Measurements from ENCODE around the gene ZNF622. TPM values are rescaled to one million over a fixed set of nuclear protein-coding genes. Genes with fewer than 3 reads are reported as not detected.

Gene ZNF622
- total and polyA plus RNA-seq, 2 of the 13 experiments (the other 11 are each of a cell fraction or from before 2014, with no cell fraction given): 12.1 to 44.7 TPM

DNA sequence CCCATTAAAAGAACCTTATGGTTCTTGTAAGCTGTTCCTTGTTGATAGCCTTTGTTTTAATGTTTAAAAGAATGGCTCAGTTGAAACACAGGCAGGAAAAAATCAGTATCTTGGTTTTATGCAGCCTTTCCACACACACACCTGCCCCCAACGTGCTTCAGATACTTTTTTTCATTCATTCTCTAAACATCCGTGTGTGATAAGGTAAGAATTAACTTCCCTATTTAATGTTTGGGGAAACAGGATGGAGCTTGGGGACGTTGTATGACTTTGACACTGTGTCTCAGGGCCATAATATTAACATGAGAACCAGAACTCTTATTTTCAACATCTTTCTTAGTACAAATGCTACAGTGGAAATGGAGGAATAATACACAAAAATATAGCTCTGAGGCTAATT, 5.8 kb upstream of the ZNF622 start:
- Histone ChIP-seq H3K27me3 (ENCODE audit: control insufficient read depth in 1 of 2, insufficient read depth in 2 of 2, low read length in 2 of 2) (no peaks in the 10 kb centered on the region), H3K9me3 (ENCODE audit: low read length) (no peaks in the 10 kb centered on the region), H3K4me2 (ENCODE audit: low read depth, low read length) (no peak overlapping the region), H4K20me1 (ENCODE audit: insufficient read depth, low read length) (no peaks in the 10 kb centered on the region), H2AFZ (ENCODE audit: low read length) (no peak overlapping the region), H3K9ac (ENCODE audit: insufficient read depth, low read depth, low read length) (no peak overlapping the region), H3K4me1 (ENCODE audit: insufficient read depth, low read length) (peaks cover 21% of the 10 kb centered on the region), H3K79me2 (ENCODE audit: insufficient read depth, low read length) (peaks cover 11% of the 10 kb centered on the region), H3K27ac (ENCODE audit: extremely low read length, insufficient read depth, low read length) (no peak overlapping the region), H3K36me3 (replicated peaks in 1 of 2; ENCODE audit: control insufficient read depth in 1 of 2, insufficient read depth in 2 of 2, low read length in 2 of 2) (no peaks in the 10 kb centered on the region), H3K4me3 (replicated peaks in 1 of 3; ENCODE audit: insufficient read depth in 1 of 3, low read depth in 2 of 3, low read length in 3 of 3) (no peak overlapping the region)
- DNase-seq (ENCODE audit: low spot score) (no peak), FAIRE-seq (no peak), ATAC-seq (no peak)
- TF ChIP-seq KLF11 (CRISPR knock-in tag; IDR thresholded peaks at IDR 0.05) (no peak), RNF2 (conservative IDR thresholded peaks at IDR 0.05; ENCODE audit: low read depth) (no peak), NCOA5 (CRISPR knock-in tag; IDR thresholded peaks at IDR 0.05) (no peak), TP53 (CRISPR knock-in tag; conservative IDR thresholded peaks at IDR 0.05) (no peak), SRY (CRISPR knock-in tag; IDR thresholded peaks at IDR 0.05) (no peak), RFXANK (CRISPR knock-in tag; IDR thresholded peaks at IDR 0.05) (no peak), FOXA1 (IDR thresholded peaks at IDR 0.05) (no peak), FOXA1 (CRISPR knock-in tag; IDR thresholded peaks at IDR 0.05) (no peak), ZNF350 (CRISPR knock-in tag; IDR thresholded peaks at IDR 0.05; ENCODE audit: borderline replicate concordance, low read depth) (no peak), ZNF224 (CRISPR knock-in tag; IDR thresholded peaks at IDR 0.05) (no peak), NFIB (CRISPR knock-in tag; IDR thresholded peaks at IDR 0.05; ENCODE audit: borderline replicate concordance) (no peak)
- intact Hi-C loops (cut with micrococcal nuclease; ENCODE audit: unreplicated experiment): no loop called here
- WGBS (ENCODE audit: low lambda C conversion rate): 91% methylated on average over 3 of the region's 3 CpGs
- in situ Hi-C loops (cut with HindIII; ENCODE audit: extremely low pct_ligation_motif_present, low pct_unique_long_range_greater_than_20kb): no loop called here
- ChIA-PET CTCF (ENCODE audit: low intra/inter-chr PET ratio, low total read pairs) (no interaction called here), POLR2A (no interaction called here)
- BruUV-seq (replicated peaks): no TSS peak

Data from HepG2 (cell line).